IMR-90 (cell line): ENCODE results near the gene TMPRSS3. TPM values are rescaled to one million over a fixed set of nuclear protein-coding genes. Genes with fewer than 3 reads are reported as not detected.

Experiments used
- ATAC-seq: fragments of 200-7000 bp; cut with Tn5 transposase; 2 replicates; pipeline ENCODE4 v1.9.1; 2020; ENCODE audit warnings: low read depth, mild to moderate bottlenecking, moderate library complexity
- BruUV-seq: library from RNA; stranded (reverse); fragments of 400-500 nt; replicated peaks from 2 replicates; lab custom pipeline; 2021; lab: Mats Ljungman, UMichigan
- CTCF ChIA-PET: fragments of 300-600 bp; formaldehyde crosslinking; extraction: SDS; loops from one replicate; lab custom pipeline; 2021; ENCODE audit warnings: antibody characterized with exemption; lab: Yijun Ruan, JAX
- POLR2A ChIA-PET: fragments of 300-600 bp; sonication (Branson Sonifier 250); formaldehyde crosslinking; loops from one replicate; lab custom pipeline; 2022; ENCODE audit warnings: antibody characterized with exemption; ENCODE audit not compliant: unreplicated experiment; lab: Charles Lee
- DNase-seq: peaks from one replicate; pipeline ENCODE4 v3.0.0; 2013
- H2AFZ ChIP-seq: replicated peaks from 2 replicates; pipeline ENCODE3; 2013; ENCODE audit warnings: low read length, mild to moderate bottlenecking; ENCODE audit not compliant: poor library complexity
- H2AK5ac ChIP-seq: 2 replicates; pipeline ENCODE4 v1.6.1; 2013; ENCODE audit warnings: low read depth, low read length, inconsistent platforms
- H2AK9ac ChIP-seq: replicated peaks from 2 replicates; pipeline ENCODE3; 2013; ENCODE audit warnings: mild to moderate bottlenecking, low read depth, low read length, moderate library complexity; ENCODE audit not compliant: poor library complexity
- H2BK120ac ChIP-seq: 2 replicates; pipeline ENCODE4 v1.6.1; 2013; ENCODE audit warnings: low read depth, low read length, inconsistent platforms
- H2BK15ac ChIP-seq: 3 replicates; pipeline ENCODE4 v1.6.1; 2013; ENCODE audit warnings: low read depth, low read length, inconsistent platforms
- H2BK20ac ChIP-seq: 2 replicates; pipeline ENCODE4 v1.6.1; 2013; ENCODE audit warnings: low read depth, mild to moderate bottlenecking, inconsistent platforms, low read length, moderate library complexity
- H2BK5ac ChIP-seq: 2 replicates; pipeline ENCODE4 v1.6.1; 2013; ENCODE audit warnings: mild to moderate bottlenecking, low read depth, low read length, inconsistent platforms; ENCODE audit not compliant: poor library complexity, severe bottlenecking
- H3K14ac ChIP-seq: replicated peaks from 2 replicates; pipeline ENCODE4 v1.6.1; 2013; ENCODE audit warnings: low read depth, low read length, inconsistent platforms
- H3K18ac ChIP-seq: 2 replicates; pipeline ENCODE4 v1.6.1; 2013; ENCODE audit warnings: low read depth, low read length, control low read depth
- H3K23ac ChIP-seq: 2 replicates; pipeline ENCODE4 v1.6.1; 2013; ENCODE audit warnings: low read depth, low read length, inconsistent platforms
- H3K27ac ChIP-seq: 2 replicates; pipeline ENCODE4 v1.5.1; 2013; ENCODE audit warnings: mild to moderate bottlenecking, control low read depth, low read length; ENCODE audit not compliant: insufficient read depth
- H3K27me3 ChIP-seq: 2 replicates; pipeline ENCODE4 v1.6.1; 2013; ENCODE audit warnings: low read length; ENCODE audit not compliant: control insufficient read depth, insufficient read depth
- H3K36me3 ChIP-seq: 2 replicates; pipeline ENCODE4 v1.6.1; 2013; ENCODE audit warnings: low read length, mixed read lengths; ENCODE audit not compliant: control insufficient read depth, insufficient read depth
- H3K4ac ChIP-seq: 2 replicates; pipeline ENCODE4 v1.6.1; 2013; ENCODE audit warnings: low read depth, low read length, inconsistent platforms
- H3K4me1 ChIP-seq: 2 replicates; pipeline ENCODE4 v1.6.1; 2013; ENCODE audit warnings: low read length, mixed read lengths; ENCODE audit not compliant: control insufficient read depth, insufficient read depth
- H3K4me2 ChIP-seq: 2 replicates; pipeline ENCODE4 v1.6.1; 2013; ENCODE audit warnings: low read depth, mild to moderate bottlenecking, control low read depth, low read length, moderate library complexity
- H3K4me3 ChIP-seq: 2 replicates; pipeline ENCODE4 v1.5.1; 2013; ENCODE audit warnings: low read depth, mild to moderate bottlenecking, control low read depth, low read length, moderate library complexity; ENCODE audit not compliant: insufficient read depth
- H3K56ac ChIP-seq: 2 replicates; pipeline ENCODE4 v1.6.1; 2013; ENCODE audit warnings: low read length, inconsistent platforms; ENCODE audit not compliant: insufficient read depth; ENCODE audit errors: extremely low read depth
- H3K79me1 ChIP-seq, 2 experiments: 2 replicates each; pipeline ENCODE4 v1.6.1; 2013; ENCODE audit warnings: low read length in 2 of 2, inconsistent platforms in 1 of 2, low read depth in 1 of 2
- H3K9ac ChIP-seq: 2 replicates; pipeline ENCODE4 v1.6.1; 2013; ENCODE audit warnings: low read depth, low read length, control low read depth
- H3K9me1 ChIP-seq: 2 replicates; pipeline ENCODE4 v1.6.1; 2013; ENCODE audit warnings: low read length, inconsistent platforms; ENCODE audit not compliant: insufficient read depth
- H3K9me3 ChIP-seq: 2 replicates; pipeline ENCODE4 v1.6.1; 2013; ENCODE audit warnings: low read length; ENCODE audit not compliant: control insufficient read depth, insufficient read depth
- H4K20me1 ChIP-seq: 2 replicates; pipeline ENCODE4 v1.6.1; 2013; ENCODE audit warnings: low read length, inconsistent platforms; ENCODE audit not compliant: insufficient read depth
- H4K5ac ChIP-seq: 2 replicates; pipeline ENCODE4 v1.6.1; 2013; ENCODE audit warnings: mild to moderate bottlenecking, low read depth, low read length, control low read depth
- H4K8ac ChIP-seq, 2 experiments: 2 replicates each; pipeline ENCODE4 v1.6.1; 2013; ENCODE audit warnings: low read depth in 2 of 2, low read length in 2 of 2, control low read depth in 1 of 2, inconsistent platforms in 1 of 2
- H4K91ac ChIP-seq: 2 replicates; pipeline ENCODE4 v1.6.1; 2013; ENCODE audit warnings: low read depth, low read length, inconsistent platforms; ENCODE audit not compliant: insufficient read depth
- BHLHE40 ChIP-seq: fragments of 150-350 bp; IDR thresholded peaks from 2 replicates; pipeline ENCODE4 v1.6.1; 2016; ENCODE audit warnings: mild to moderate bottlenecking, low read depth, low read length
- CEBPB ChIP-seq: IDR thresholded peaks from 2 replicates; pipeline ENCODE4 v1.6.1; 2012; ENCODE audit warnings: low read depth, low read length, improper control_type of control experiment
- FOS ChIP-seq: fragments of 150-350 bp; IDR thresholded peaks from 2 replicates; pipeline ENCODE4 v1.6.1; 2016; ENCODE audit warnings: low read depth, low read length
- MAFK ChIP-seq: IDR thresholded peaks from 2 replicates; pipeline ENCODE4 v1.6.1; 2012; ENCODE audit warnings: low read depth, low read length, improper control_type of control experiment
- POLR2A ChIP-seq: IDR thresholded peaks from 2 replicates; pipeline ENCODE4 v1.6.1; 2012; ENCODE audit warnings: mild to moderate bottlenecking, low read depth, low read length
- RFX5 ChIP-seq: IDR thresholded peaks from 2 replicates; pipeline ENCODE4 v1.8.0; 2012; ENCODE audit warnings: low read depth, mild to moderate bottlenecking, low read length, moderate library complexity
- SMC3 ChIP-seq: fragments of 150-350 bp; IDR thresholded peaks from 2 replicates; pipeline ENCODE4 v1.6.1; 2016; ENCODE audit warnings: low read depth, mild to moderate bottlenecking, antibody characterized with exemption, low read length, moderate library complexity
- WGBS, 2 experiments: methylation state at CpG; one replicate each; pipeline versions ENCODE4 v1.1.5 to v1.1.7; 2013; ENCODE audit warnings: missing lambda C conversion rate in 2 of 2; ENCODE audit not compliant: insufficient read length in 1 of 2; ENCODE audit errors: extremely low coverage in 2 of 2; 5-methylcytosine and 5-hydroxymethylcytosine counted together
- dilution Hi-C: fragments of 300-500 bp; cut with HindIII; formaldehyde crosslinking; loops from one replicate; pipeline ENCODE4 v1.14.3; 2018; ENCODE audit warnings: low sequenced_read_pairs; ENCODE audit not compliant: unreplicated experiment
- in situ Hi-C: fragments of 300-500 bp; cut with MboI; formaldehyde crosslinking; loops from 3 replicates; pipeline ENCODE4 v1.14.3; 2019; ENCODE audit warnings: low sequenced_read_pairs, inconsistent platforms, mixed read lengths
- intact Hi-C: fragments of 100-400 bp; cut with micrococcal nuclease; formaldehyde crosslinking; loops from 2 replicates; pipeline ENCODE4 v1.10.0; 2022
- polyA plus RNA-seq, 3 experiments: library from polyadenylated mRNA; depleted of rRNA; stranded (reverse); fragments of >200 nt; gene quantifications; 2 replicates each; pipeline ENCODE4 v1.2.3, GENCODE V29; 2012; ENCODE audit warnings: low replicate concordance in 1 of 3
- total RNA-seq: library from RNA; depleted of rRNA; stranded (reverse); fragments of >200 nt; gene quantifications from 2 replicates; pipeline ENCODE4 v1.2.3, GENCODE V29; 2012
- TF ChIP-seq, protein P1 (sequence below): fragments of 150-350 bp; IDR thresholded peaks from 2 replicates; pipeline ENCODE4 v1.6.1; 2017; ENCODE audit warnings: mild to moderate bottlenecking, antibody characterized with exemption, low read length, low read depth
- TF ChIP-seq, protein P2 (sequence below): conservative IDR thresholded peaks from 2 replicates; pipeline ENCODE4 v1.5.1; 2012; ENCODE audit warnings: mild to moderate bottlenecking, low read depth, low read length, improper control_type of control experiment

Gene TMPRSS3
- total and polyA plus RNA-seq, 2 of the 4 experiments (the other 2 are of a cell fraction), result not detected

DNA sequence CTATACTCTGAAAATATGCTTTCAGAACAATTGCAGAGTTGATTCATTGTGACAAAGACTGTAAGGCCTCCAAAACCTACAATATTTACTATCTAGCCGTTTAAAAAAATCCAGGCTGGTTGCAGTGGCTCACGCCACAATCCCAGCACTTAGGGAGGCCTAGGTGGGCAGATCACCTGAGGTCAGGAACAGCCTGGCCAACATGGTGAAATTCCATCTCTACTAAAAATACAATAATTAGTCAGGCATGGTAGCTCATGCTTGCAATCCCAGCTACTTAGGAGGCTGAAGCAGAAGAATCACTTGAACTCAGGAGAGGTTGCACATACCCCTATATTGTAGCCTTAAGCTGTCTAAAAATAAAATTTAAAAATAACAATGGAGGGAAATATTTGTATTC, 39.8 kb downstream of the TMPRSS3 start:
- POLR2A ChIA-PET, result no interaction called here
- no peak overlapping the region for H3K4ac ChIP-seq
- no peak overlapping the region for H3K18ac ChIP-seq
- no peak overlapping the region for H3K56ac ChIP-seq
- H2AFZ ChIP-seq, result no peak overlapping the region
- no TSS peak for BruUV-seq
- H3K4me3 ChIP-seq, result no peak overlapping the region
- H4K91ac ChIP-seq, result no peak overlapping the region
- H3K9me1 ChIP-seq, result no peaks in the 10 kb centered on the region
- H3K27ac ChIP-seq, result no peak overlapping the region
- no peaks in the 10 kb centered on the region for H3K36me3 ChIP-seq
- dilution Hi-C loops (no loop called here), in situ Hi-C loops (no loop called here), intact Hi-C loops (no loop called here)
- WGBS, 2 experiments, result no CpG with 5 or more reads among the region's 2 CpGs
- no peak overlapping the region for H2BK15ac ChIP-seq
- no peaks in the 10 kb centered on the region; the same call in 1 of the 2 replicates for H3K9me3 ChIP-seq
- H3K27me3 ChIP-seq, result peaks cover 17% of the 10 kb centered on the region
- CTCF ChIA-PET, result interaction anchor here (0.6 kb wide), 1 partner anchor 31 kb away, joined by 4 read pairs; no protein-coding TSS in a partner anchor
- no peak overlapping the region for H3K23ac ChIP-seq
- no peaks in the 10 kb centered on the region for H3K79me1 ChIP-seq
- H2BK5ac ChIP-seq, result no peak overlapping the region
- no peak overlapping the region for H2BK120ac ChIP-seq
- DNase-seq (no peak), ATAC-seq (no peak)
- no peak overlapping the region for H3K14ac ChIP-seq
- no peak overlapping the region for H2BK20ac ChIP-seq
- no peak overlapping the region for H2AK9ac ChIP-seq
- no peaks in the 10 kb centered on the region for H4K20me1 ChIP-seq
- no peak overlapping the region for H4K8ac ChIP-seq
- no peaks in the 10 kb centered on the region for H3K4me1 ChIP-seq
- H2AK5ac ChIP-seq, result no peak overlapping the region
- H3K4me2 ChIP-seq, result no peak overlapping the region
- TF ChIP-seq MAFK, result no peak
- TF ChIP-seq, protein P1, sequence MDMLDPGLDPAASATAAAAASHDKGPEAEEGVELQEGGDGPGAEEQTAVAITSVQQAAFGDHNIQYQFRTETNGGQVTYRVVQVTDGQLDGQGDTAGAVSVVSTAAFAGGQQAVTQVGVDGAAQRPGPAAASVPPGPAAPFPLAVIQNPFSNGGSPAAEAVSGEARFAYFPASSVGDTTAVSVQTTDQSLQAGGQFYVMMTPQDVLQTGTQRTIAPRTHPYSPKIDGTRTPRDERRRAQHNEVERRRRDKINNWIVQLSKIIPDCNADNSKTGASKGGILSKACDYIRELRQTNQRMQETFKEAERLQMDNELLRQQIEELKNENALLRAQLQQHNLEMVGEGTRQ, result no peak
- TF ChIP-seq RFX5, result no peak
- TF ChIP-seq BHLHE40, result no peak
- TF ChIP-seq SMC3, result no peak
- no peak for TF ChIP-seq POLR2A
- TF ChIP-seq, protein P2, sequence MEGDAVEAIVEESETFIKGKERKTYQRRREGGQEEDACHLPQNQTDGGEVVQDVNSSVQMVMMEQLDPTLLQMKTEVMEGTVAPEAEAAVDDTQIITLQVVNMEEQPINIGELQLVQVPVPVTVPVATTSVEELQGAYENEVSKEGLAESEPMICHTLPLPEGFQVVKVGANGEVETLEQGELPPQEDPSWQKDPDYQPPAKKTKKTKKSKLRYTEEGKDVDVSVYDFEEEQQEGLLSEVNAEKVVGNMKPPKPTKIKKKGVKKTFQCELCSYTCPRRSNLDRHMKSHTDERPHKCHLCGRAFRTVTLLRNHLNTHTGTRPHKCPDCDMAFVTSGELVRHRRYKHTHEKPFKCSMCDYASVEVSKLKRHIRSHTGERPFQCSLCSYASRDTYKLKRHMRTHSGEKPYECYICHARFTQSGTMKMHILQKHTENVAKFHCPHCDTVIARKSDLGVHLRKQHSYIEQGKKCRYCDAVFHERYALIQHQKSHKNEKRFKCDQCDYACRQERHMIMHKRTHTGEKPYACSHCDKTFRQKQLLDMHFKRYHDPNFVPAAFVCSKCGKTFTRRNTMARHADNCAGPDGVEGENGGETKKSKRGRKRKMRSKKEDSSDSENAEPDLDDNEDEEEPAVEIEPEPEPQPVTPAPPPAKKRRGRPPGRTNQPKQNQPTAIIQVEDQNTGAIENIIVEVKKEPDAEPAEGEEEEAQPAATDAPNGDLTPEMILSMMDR, result no peak
- no peak for TF ChIP-seq FOS
- TF ChIP-seq CEBPB, result no peak
- H4K5ac ChIP-seq, result no peak overlapping the region
- H3K9ac ChIP-seq, result no peak overlapping the region
